Measurements from ENCODE around the gene COL1A1.

The COL1A1 gene

DNA sequence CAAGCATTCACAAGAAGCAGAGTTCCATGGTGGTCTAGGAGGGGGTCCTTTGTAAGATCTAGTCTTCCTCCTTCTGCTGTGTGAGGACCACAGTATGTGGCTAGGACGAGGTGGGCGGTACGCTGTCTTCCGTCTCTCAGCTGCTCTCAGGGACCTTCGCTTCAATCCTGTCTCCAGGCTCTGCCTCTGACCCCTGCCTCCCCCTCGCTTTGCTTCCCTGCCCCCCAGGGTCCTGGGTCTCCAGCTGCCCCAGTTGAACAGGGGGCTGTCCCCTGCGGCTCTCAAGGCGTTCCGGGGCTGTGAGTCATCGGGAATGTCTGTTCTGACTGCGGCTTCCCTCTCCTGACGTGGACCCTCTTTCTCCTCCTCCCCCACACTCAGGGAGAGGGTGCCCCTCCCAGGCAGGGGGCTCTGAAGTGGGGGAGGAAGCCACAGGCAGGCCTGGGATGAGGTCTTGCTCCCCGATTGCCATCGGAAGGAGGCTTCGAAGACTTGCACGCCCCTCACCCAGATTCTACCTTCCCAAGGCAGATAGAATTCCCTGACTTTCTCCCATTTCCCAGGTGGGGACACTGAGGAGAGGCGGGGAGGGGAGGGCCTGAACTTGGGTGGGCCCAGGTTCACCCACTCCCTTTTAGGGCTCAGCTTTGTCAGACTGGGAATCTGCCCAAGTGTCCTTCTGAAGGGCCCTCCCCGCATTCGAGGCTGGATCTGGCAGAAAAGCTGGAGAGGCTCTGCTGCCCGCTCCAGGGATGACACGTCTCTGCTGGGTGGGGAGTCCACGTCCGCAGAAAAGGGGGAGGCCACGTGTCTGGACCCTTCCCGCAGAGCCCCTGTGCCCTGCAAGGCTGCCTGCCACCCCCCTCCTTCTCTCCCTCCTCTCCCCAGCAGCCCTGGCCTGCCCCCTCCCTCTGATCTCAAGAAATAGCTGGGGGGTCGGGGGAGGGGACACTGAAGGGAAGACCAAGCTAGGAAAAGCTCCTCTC lies 9.1 kb upstream of the COL1A1 start:
- H3K4me3 ChIP-seq (replicated peaks; ENCODE audit: low read depth, low read length), result peak overlapping the region; percentile 33
- TF ChIP-seq, protein P1, sequence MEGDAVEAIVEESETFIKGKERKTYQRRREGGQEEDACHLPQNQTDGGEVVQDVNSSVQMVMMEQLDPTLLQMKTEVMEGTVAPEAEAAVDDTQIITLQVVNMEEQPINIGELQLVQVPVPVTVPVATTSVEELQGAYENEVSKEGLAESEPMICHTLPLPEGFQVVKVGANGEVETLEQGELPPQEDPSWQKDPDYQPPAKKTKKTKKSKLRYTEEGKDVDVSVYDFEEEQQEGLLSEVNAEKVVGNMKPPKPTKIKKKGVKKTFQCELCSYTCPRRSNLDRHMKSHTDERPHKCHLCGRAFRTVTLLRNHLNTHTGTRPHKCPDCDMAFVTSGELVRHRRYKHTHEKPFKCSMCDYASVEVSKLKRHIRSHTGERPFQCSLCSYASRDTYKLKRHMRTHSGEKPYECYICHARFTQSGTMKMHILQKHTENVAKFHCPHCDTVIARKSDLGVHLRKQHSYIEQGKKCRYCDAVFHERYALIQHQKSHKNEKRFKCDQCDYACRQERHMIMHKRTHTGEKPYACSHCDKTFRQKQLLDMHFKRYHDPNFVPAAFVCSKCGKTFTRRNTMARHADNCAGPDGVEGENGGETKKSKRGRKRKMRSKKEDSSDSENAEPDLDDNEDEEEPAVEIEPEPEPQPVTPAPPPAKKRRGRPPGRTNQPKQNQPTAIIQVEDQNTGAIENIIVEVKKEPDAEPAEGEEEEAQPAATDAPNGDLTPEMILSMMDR (IDR thresholded peaks at IDR 0.05; ENCODE audit: low read depth, low read length, missing control alignments), result no peak
- peak; percentile 93 for DNase-seq (ENCODE audit: extremely low read depth, low read depth)

DNA sequence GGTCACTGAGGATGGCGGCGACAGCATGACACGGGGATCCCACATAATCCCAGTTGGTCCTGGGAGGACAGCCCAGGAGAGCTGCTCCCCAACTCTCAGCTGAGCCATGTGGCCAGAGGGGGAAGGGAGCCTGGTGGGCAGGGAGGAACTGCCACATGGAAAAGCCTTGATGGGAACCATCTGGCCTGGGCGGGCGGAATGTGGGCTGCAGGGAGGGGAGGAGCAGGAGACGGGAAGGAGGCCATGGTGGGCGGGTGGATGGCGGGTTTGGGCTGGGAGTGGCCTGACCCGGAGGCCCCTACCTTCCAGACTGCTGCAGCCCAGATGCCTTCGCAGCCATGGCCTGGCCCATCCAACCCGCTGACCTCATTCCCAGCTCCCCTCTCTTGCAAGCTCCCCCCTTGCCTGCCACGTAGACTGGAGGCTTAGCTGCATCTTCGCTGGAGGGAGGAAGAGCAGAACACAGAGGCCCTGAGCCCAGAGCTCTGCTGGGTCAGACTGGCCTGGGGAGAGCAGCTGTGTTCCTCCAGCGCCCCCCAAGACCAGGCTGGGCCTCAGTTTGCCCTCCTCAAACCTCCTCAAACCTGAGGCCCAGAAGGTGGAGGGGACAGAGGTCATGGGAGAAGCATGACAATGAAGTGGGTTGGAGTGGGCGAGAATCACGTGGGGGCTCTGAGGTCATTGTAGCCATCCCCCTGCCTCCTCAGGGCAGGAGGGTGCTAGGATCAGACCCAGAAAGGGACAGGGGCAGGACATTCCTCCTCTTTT lies 8.2 kb upstream of the COL1A1 start:
- peak; percentile 98 for DNase-seq (ENCODE audit: extremely low read depth, low read depth)
- TF ChIP-seq, protein P1 (IDR thresholded peaks at IDR 0.05; ENCODE audit: low read depth, low read length, missing control alignments), result no peak
- peak overlapping the region; percentile 33 for H3K4me3 ChIP-seq (replicated peaks; ENCODE audit: low read depth, low read length)

DNA sequence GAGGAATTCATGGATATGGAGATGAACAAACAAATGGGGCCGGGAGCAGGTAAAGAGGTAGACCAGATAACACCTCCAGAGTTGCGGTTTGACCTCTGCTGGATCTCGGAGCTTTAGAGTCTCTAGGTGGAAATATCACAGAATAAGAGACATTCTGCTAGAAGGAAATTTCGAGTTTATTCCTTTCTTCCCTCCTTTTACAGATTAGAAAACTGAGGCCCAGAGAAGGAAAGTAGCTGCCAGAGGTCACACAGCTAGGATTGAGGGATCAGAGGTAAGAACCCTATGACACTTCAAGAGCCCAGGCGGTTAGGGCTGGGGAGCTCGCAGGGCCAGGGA lies 7.7 kb upstream of the COL1A1 start:
- no peak overlapping the region for H3K4me3 ChIP-seq (replicated peaks; ENCODE audit: low read depth, low read length)
- TF ChIP-seq, protein P1 (IDR thresholded peaks at IDR 0.05; ENCODE audit: low read depth, low read length, missing control alignments), result no peak
- no peak for DNase-seq (ENCODE audit: extremely low read depth, low read depth)

DNA sequence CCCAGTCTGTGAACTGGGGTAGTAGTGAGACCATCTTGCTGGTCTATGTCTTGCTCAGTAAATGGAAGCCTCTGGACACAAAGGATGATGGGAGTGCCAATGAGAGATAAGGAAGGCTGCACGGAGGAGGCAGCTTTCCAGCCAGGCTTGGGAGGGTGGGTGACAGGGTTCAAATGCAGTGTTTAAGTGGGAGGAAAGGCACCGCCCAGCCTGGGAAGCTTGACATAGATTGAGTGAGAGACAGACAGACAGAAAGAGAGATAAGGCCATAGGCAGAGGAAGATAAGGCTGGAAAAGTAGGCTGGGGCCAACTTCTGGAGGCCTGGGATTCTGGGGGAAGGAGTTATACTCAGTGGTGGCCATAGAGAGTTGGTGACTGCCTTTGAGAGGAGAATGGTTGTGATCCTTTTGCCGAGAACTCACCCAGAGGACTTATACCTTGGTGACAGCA lies 7.2 kb upstream of the COL1A1 start:
- TF ChIP-seq, protein P1 (IDR thresholded peaks at IDR 0.05; ENCODE audit: low read depth, low read length, missing control alignments), result no peak
- H3K4me3 ChIP-seq (replicated peaks; ENCODE audit: low read depth, low read length), result no peak overlapping the region
- no peak for DNase-seq (ENCODE audit: extremely low read depth, low read depth)

DNA sequence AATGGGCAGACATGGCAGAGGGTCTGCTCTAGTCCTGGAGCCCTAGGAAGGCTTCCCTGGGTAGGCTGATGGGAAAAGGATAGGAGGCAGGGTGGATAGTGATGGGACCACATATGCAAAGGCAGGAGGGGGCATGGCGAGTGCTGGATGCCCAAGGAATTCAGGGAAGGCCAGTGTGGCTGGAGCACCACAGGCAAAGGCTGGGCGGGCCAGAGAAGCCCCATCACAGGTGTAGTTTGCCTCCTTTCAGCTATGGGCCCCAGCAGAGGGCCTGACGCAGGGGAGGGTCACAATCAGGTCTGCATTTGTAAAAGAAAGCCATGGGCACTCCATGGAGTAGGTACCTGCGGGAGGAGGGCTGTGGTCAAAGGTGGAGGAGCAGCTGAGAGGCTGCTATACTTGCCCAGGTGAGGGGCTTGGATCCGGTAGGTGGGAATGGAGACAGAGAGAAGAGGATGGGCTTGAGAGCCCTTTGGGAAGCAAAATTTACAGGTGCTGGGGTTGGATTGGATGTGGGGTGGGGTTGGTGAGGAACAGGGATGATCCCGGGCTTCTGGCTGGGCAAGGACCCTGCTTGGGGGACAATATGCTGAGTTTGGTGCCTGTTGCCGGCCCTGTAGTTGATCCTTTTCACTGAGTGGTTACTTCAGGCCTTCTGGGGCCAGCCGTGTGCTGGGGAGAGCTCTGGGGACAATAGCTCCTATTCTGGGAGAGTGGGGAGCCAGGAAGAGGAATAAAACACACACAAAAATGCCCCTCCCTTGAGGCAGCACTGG lies 6.5 kb upstream of the COL1A1 start:
- no peak overlapping the region for H3K4me3 ChIP-seq (replicated peaks; ENCODE audit: low read depth, low read length)
- DNase-seq (ENCODE audit: extremely low read depth, low read depth), result no peak
- TF ChIP-seq, protein P1 (IDR thresholded peaks at IDR 0.05; ENCODE audit: low read depth, low read length, missing control alignments), result no peak

DNA sequence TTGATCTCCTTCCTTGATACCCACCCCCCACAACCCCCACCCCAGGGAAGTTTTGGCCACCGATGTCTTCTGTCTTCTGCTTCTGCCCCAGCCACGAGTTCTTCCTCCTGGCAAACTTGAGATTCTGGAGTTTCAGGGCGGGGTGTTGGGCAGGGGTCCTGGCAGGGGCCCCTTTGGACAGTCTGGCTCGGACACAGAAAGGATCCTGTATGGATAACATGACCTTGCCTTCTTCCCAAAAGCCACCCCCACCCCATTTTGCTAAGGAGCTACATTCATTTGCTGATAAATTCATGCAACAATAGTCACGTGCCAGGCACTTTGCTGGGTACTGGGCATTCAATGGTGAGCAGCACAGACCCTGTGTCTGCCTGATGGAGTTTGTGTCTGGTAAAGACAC lies 5.9 kb upstream of the COL1A1 start:
- no peak overlapping the region for H3K4me3 ChIP-seq (replicated peaks; ENCODE audit: low read depth, low read length)
- DNase-seq (ENCODE audit: extremely low read depth, low read depth), result no peak
- TF ChIP-seq, protein P1 (IDR thresholded peaks at IDR 0.05; ENCODE audit: low read depth, low read length, missing control alignments), result no peak
